ENCODE measurements around the gene KLHL40.

KLHL40 gene

GRCh38 chr3:42656680-42657610 lies 28.4 kb upstream of the KLHL40 start:
- DNase-seq (ENCODE audit: low read depth): no peak

- no peak for DNase-seq (ENCODE audit: low read depth)
Measured at GRCh38 chr3:42657675-42658074, 27.7 kb upstream of the KLHL40 start.

GRCh38 chr3:42658091-42658770 lies 27.1 kb upstream of the KLHL40 start:
- no peak for DNase-seq (ENCODE audit: low read depth)

- no peak for DNase-seq (ENCODE audit: low read depth)
Measured at GRCh38 chr3:42658771-42659390, 26.5 kb upstream of the KLHL40 start.

GRCh38 chr3:42659451-42660130 lies 25.7 kb upstream of the KLHL40 start:
- no peak for DNase-seq (ENCODE audit: low read depth)

GRCh38 chr3:42660131-42660715 lies 25.1 kb upstream of the KLHL40 start:
- DNase-seq (ENCODE audit: low read depth): peak; percentile 34

- peak; percentile 32 for DNase-seq (ENCODE audit: low read depth)
Measured at GRCh38 chr3:42660898-42661297, 24.4 kb upstream of the KLHL40 start.

GRCh38 chr3:42661593-42662022 lies 23.7 kb upstream of the KLHL40 start:
- no peak for DNase-seq (ENCODE audit: low read depth)

- DNase-seq (ENCODE audit: low read depth): no peak
Measured at GRCh38 chr3:42662037-42662812, 23.1 kb upstream of the KLHL40 start.

GRCh38 chr3:42662813-42663535 lies 22.4 kb upstream of the KLHL40 start:
- no peak for DNase-seq (ENCODE audit: low read depth)

GRCh38 chr3:42663581-42664437 lies 21.5 kb upstream of the KLHL40 start:
- DNase-seq (ENCODE audit: low read depth): no peak

- no peak for DNase-seq (ENCODE audit: low read depth)
Measured at GRCh38 chr3:42664438-42664803, 20.9 kb upstream of the KLHL40 start.

GRCh38 chr3:42665050-42665878 lies 20.1 kb upstream of the KLHL40 start:
- DNase-seq (ENCODE audit: low read depth): no peak

- DNase-seq (ENCODE audit: low read depth): no peak
Measured at GRCh38 chr3:42666022-42666421, 19.3 kb upstream of the KLHL40 start.

- no peak for DNase-seq (ENCODE audit: low read depth)
Measured at GRCh38 chr3:42666577-42666998, 18.7 kb upstream of the KLHL40 start.

GRCh38 chr3:42667096-42667522 lies 18.2 kb upstream of the KLHL40 start:
- DNase-seq (ENCODE audit: low read depth): no peak

- peak; percentile 8 for DNase-seq (ENCODE audit: low read depth)
Measured at GRCh38 chr3:42667523-42668412, 17.6 kb upstream of the KLHL40 start.

Measured in EH (cell line).